ENCODE data around the gene SMAD1.

Gene SMAD1

DNA sequence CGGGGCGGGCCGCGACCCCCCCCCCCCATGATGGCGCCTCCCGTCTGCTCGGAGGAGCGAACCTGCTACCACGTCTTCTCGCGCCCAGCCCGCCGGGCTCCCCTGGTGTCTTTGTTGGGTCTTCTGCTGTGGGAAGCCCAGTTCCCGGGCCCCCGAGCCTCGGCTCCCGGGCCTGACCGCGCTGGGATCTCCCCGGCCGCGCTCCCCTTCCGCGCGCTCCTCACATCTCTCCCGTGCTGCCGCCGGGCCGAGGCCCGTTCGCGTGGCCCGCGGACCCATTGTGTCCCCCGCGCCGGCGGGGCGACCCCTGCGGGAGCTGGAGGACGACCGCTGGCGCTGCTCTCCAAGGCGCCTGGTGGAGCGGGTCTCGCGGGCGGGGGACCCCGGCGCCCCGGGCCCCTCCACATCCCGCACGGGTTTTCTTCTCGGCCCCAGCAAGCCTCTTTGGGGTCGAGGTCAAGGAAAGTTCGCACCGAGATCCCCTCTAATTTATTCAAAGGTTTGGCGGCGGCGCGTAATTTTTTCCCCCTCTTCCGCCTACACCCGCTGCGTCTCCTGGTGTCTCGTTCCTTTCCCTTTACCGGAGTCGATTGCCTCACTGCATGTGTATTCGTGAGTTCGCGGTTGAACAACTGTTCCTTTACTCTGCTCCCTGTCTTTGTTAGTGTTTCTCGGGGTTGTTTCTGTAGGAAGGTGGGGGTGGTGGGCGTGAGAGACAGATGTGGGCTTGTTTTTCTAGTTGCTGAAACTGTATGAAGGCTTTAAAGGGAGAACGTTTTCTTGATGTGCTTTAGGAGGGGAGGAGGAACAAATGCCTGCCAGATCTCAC, 770 bp downstream of the SMAD1 start:
- Mint-ChIP-seq H3K27ac (no peak overlapping the region), H3K27me3 (peaks cover 30% of the 10 kb centered on the region), H3K9me3 (ENCODE audit: low read depth) (no peaks in the 10 kb centered on the region), H3K4me1 (ENCODE audit: low read depth) (peaks cover 19% of the 10 kb centered on the region), H3K4me3 (no peak overlapping the region), H3K36me3 (peaks cover 2% of the 10 kb centered on the region)

- Mint-ChIP-seq H3K9me3 (ENCODE audit: low read depth) (no peaks in the 10 kb centered on the region), H3K4me3 (no peak overlapping the region), H3K27me3 (peaks cover 24% of the 10 kb centered on the region), H3K4me1 (ENCODE audit: low read depth) (peaks cover 25% of the 10 kb centered on the region), H3K27ac (no peak overlapping the region), H3K36me3 (peaks cover 2% of the 10 kb centered on the region)
Measured at GRCh38 chr4:145483514-145483913, 1.9 kb downstream of the SMAD1 start.

DNA sequence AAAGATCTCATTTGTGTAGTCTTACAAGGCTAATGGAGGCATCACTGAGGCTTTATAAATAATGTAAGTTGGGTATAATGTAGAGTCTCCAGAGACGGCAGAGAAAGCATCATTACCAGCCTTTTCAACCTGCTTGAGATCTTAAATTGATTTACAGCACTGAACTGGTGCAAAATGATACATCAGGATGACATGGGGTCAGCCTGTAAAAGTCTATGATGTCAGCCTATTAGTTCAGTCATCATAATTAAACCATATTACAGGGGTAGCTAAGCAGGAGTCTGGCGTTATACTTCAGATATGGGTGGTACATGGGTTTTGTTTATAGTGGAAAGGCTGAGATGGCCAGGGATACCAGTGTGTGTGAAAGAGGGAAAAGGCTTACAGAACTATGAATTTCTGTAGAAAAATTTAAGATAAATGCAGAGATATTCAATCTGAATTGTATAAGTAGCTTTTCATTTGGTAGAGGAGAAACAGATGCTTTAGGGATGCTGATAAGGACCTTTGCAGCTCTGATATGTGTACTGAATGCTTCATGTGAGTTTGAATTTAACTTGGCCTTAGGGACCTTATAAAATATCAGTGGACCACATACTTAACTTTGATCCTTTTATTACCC, 2.7 kb downstream of the SMAD1 start:
- Mint-ChIP-seq H3K36me3 (peaks cover under 1% of the 10 kb centered on the region), H3K4me3 (no peak overlapping the region)

DNA sequence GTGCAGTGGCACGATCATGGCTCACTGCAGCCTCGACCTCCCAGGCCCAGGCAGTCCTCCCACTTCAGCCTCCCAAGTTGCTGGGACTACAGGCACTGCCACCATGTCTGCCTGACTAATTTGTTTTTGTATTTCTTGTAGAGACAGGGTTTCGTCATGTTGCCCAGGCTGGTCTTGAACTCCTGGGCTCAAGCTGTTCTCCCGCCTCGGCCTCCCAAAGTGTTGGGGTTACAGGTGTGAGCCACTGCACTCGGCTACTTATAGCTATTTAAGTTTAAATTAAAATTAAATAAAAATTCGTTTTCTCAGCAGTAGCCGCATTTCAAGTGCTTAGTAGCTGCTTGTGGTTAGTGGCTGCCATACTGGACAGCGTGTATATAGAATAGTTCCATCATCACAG, 3.5 kb downstream of the SMAD1 start:
- Mint-ChIP-seq H3K36me3 (no peaks in the 10 kb centered on the region), H3K4me3 (no peak overlapping the region), H3K27me3 (peaks cover 17% of the 10 kb centered on the region), H3K9me3 (ENCODE audit: low read depth) (no peaks in the 10 kb centered on the region), H3K27ac (no peak overlapping the region), H3K4me1 (ENCODE audit: low read depth) (peaks cover 24% of the 10 kb centered on the region)

More for the DNA sequence above, 2.7 kb downstream of the SMAD1 start:
- peaks cover 25% of the 10 kb centered on the region for H3K4me1 Mint-ChIP-seq (ENCODE audit: low read depth)
- no peak overlapping the region for H3K27ac Mint-ChIP-seq
- peaks cover 19% of the 10 kb centered on the region for H3K27me3 Mint-ChIP-seq
- H3K9me3 Mint-ChIP-seq (ENCODE audit: low read depth), result no peaks in the 10 kb centered on the region

- Mint-ChIP-seq H3K4me3 (no peak overlapping the region), H3K9me3 (ENCODE audit: low read depth) (no peaks in the 10 kb centered on the region), H3K27ac (no peak overlapping the region), H3K27me3 (peaks cover 8% of the 10 kb centered on the region), H3K4me1 (ENCODE audit: low read depth) (peaks cover 14% of the 10 kb centered on the region), H3K36me3 (no peaks in the 10 kb centered on the region)
Measured at GRCh38 chr4:145486603-145487002, 5.0 kb downstream of the SMAD1 start.

GRCh38 chr4:145487631-145488030, 6.0 kb downstream of the SMAD1 start:
- H3K4me1 Mint-ChIP-seq (ENCODE audit: low read depth), result peaks cover 14% of the 10 kb centered on the region
- peak overlapping the region; percentile 35 for H3K4me3 Mint-ChIP-seq
- peaks cover 10% of the 10 kb centered on the region for H3K27me3 Mint-ChIP-seq
- H3K27ac Mint-ChIP-seq, result no peak overlapping the region
- no peaks in the 10 kb centered on the region for H3K36me3 Mint-ChIP-seq
- no peaks in the 10 kb centered on the region for H3K9me3 Mint-ChIP-seq (ENCODE audit: low read depth)

DNA sequence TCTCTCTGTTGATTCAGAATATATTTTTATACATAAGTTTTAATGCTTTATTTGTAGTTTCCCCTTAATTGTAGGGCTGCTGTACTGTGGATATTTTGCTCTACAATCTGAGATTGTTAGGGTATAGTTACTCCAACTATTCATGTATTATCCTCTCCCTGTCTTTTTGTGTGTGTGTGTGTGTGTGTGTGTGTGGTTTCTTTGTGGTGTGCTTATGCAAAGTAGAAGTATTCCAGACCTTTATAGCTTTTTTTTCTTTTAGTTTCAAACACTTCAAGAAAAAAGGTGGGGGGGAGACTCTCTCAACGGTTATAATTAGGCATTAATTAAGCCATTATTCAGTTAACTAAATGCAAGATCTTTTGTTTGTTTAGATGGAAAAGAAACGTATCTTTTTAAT, 6.7 kb downstream of the SMAD1 start:
- H3K4me3 Mint-ChIP-seq, result no peak overlapping the region
- H3K4me1 Mint-ChIP-seq (ENCODE audit: low read depth), result peaks cover 14% of the 10 kb centered on the region
- peaks cover 10% of the 10 kb centered on the region for H3K27me3 Mint-ChIP-seq
- H3K9me3 Mint-ChIP-seq (ENCODE audit: low read depth), result no peaks in the 10 kb centered on the region
- no peak overlapping the region for H3K27ac Mint-ChIP-seq
- no peaks in the 10 kb centered on the region for H3K36me3 Mint-ChIP-seq

DNA sequence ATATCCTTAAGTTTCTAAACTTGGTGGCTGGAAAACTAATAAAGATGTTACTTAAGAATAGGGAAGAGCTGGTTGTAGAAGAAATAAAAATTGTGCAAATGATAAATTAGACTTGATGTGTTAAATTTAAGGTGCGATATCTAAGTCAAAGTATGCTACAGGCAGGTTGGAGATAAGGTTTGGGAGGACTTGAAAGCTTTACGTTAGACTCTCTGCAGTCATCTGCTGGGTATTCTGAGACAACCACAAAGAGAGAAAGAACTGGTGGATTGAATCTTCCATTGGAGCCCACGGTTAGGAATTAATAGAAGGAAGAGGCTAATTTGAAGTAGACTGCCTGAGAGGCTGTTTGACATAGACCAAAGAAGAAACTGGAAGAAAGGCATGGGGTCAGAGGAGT, 7.9 kb downstream of the SMAD1 start:
- Mint-ChIP-seq H3K36me3 (no peaks in the 10 kb centered on the region), H3K4me1 (ENCODE audit: low read depth) (peaks cover 14% of the 10 kb centered on the region), H3K27ac (no peak overlapping the region), H3K9me3 (ENCODE audit: low read depth) (no peaks in the 10 kb centered on the region), H3K27me3 (peaks cover 10% of the 10 kb centered on the region), H3K4me3 (no peak overlapping the region)

DNA sequence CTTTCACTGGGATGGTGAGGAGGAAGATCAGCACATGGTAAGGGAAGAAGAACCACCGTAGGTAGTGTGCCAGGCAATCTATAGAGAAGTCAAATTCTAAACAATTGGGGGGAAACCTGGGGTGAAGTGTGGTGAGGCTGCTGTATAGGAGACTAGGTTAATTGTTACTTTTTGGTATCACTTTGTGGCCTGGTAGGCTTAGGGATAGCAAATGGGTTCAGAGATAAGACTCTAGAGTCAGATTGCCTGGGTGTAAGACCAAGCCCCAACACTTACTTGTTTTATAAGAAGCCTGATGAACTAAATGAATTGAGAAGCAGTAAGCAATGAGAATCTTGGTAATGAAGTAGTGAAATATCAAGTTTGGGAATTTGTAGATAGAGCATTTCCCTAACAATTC, 8.7 kb downstream of the SMAD1 start:
- H3K27ac Mint-ChIP-seq, result no peak overlapping the region
- H3K4me3 Mint-ChIP-seq, result no peak overlapping the region
- H3K4me1 Mint-ChIP-seq (ENCODE audit: low read depth), result peaks cover 14% of the 10 kb centered on the region
- H3K27me3 Mint-ChIP-seq, result peaks cover 10% of the 10 kb centered on the region
- H3K9me3 Mint-ChIP-seq (ENCODE audit: low read depth), result no peaks in the 10 kb centered on the region
- no peaks in the 10 kb centered on the region for H3K36me3 Mint-ChIP-seq

DNA sequence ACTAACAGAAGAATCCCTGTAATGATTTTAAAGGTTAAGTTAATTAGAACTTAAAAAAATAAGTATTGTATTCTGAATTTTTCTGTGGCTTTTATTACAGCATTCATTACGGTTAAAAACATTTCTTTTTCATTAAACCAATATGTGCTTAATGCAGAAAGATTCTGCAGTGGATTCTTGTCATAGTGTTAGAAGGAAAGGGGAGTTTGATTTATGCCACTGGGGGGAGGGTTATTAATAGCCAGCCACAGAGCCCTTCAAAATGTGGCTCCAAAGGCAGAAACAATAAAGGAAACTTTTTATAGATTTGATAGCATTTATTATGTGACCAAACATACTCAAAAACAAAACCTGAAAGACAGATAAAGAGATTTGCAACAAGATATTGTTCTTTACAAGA, 9.1 kb downstream of the SMAD1 start:
- Mint-ChIP-seq H3K27ac (no peak overlapping the region), H3K9me3 (ENCODE audit: low read depth) (no peaks in the 10 kb centered on the region), H3K4me3 (no peak overlapping the region), H3K4me1 (ENCODE audit: low read depth) (peaks cover 14% of the 10 kb centered on the region), H3K27me3 (peaks cover 7% of the 10 kb centered on the region), H3K36me3 (no peaks in the 10 kb centered on the region)

GRCh38 chr4:145492376-145492775, 10.7 kb downstream of the SMAD1 start:
- Mint-ChIP-seq H3K4me3 (no peak overlapping the region), H3K27ac (no peak overlapping the region), H3K9me3 (ENCODE audit: low read depth) (no peaks in the 10 kb centered on the region), H3K27me3 (peaks cover 5% of the 10 kb centered on the region), H3K36me3 (no peaks in the 10 kb centered on the region), H3K4me1 (ENCODE audit: low read depth) (peaks cover 7% of the 10 kb centered on the region)

DNA sequence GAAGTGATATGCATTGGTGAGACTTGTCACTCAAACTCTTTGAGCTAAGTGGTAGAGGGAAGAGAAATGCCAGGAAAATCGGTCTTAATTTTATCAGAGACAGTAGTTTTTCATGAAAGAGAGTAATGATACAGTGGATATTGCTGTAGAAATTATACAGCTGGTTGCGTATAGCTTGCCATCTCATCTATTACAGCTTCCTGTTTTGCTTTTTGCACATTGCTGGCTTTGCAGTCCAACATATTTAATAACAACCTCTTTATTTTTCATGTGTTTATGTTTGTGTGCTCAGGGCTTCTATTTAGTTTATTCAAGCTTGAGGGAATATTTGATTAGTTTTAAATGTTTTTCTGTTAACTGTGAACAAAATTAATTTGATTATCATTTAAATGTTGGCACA, 11.5 kb downstream of the SMAD1 start:
- Mint-ChIP-seq H3K36me3 (no peaks in the 10 kb centered on the region), H3K9me3 (ENCODE audit: low read depth) (no peaks in the 10 kb centered on the region), H3K4me1 (ENCODE audit: low read depth) (no peaks in the 10 kb centered on the region)

DNA sequence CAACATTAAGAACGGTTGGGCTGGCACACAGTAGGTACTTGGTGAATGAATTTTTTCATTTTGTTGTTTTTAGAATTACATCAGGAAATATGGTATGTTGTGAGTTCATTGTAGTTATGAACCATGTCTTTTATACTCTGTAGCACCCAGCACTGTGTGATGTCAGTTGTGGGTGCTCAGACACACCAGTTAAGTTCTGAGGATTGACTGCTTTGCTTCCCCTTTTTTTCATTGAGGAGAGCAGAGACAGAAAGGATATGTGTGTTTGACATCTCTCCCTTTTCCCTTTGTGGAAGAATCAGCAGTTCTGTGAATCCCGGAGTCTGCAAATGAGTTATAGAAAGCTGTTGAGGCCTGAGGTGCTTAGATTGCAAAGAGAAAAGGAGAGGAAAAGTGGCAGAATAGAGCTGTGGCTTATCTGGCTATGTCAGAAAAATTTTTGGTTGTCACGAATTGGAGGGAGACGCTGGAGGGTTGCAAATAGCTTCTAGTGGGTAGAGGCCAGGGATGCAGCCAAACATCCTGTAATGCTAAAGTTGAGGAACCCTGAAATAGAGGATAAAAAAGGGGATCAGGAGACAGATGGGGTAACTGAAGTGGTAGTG, 13.1 kb downstream of the SMAD1 start:
- no peak overlapping the region for H3K4me3 Mint-ChIP-seq
- no peak overlapping the region for H3K27ac Mint-ChIP-seq
- H3K27me3 Mint-ChIP-seq, result peaks cover 5% of the 10 kb centered on the region
- no peaks in the 10 kb centered on the region for H3K36me3 Mint-ChIP-seq
- no peaks in the 10 kb centered on the region for H3K4me1 Mint-ChIP-seq (ENCODE audit: low read depth)
- no peaks in the 10 kb centered on the region for H3K9me3 Mint-ChIP-seq (ENCODE audit: low read depth)

More for the DNA sequence above, 11.5 kb downstream of the SMAD1 start:
- peaks cover 5% of the 10 kb centered on the region for H3K27me3 Mint-ChIP-seq
- no peak overlapping the region for H3K4me3 Mint-ChIP-seq
- H3K27ac Mint-ChIP-seq, result no peak overlapping the region

GRCh38 chr4:145496292-145496691, 14.6 kb downstream of the SMAD1 start:
- H3K27me3 Mint-ChIP-seq, result peaks cover 4% of the 10 kb centered on the region
- no peak overlapping the region for H3K4me3 Mint-ChIP-seq
- no peaks in the 10 kb centered on the region for H3K4me1 Mint-ChIP-seq (ENCODE audit: low read depth)
- no peak overlapping the region for H3K27ac Mint-ChIP-seq
- no peaks in the 10 kb centered on the region for H3K36me3 Mint-ChIP-seq
- no peaks in the 10 kb centered on the region for H3K9me3 Mint-ChIP-seq (ENCODE audit: low read depth)

Measured in activated naive CD8-positive, alpha-beta T cell (primary cell).